Gastrocnemius medialis (tissue), 4 donors: Measurements from ENCODE around the gene GRID1. TPM values are rescaled to one million over a fixed set of nuclear protein-coding genes. Genes with fewer than 3 reads are reported as not detected.
"Not testable (repeated sequence)": the region's sequence is repeated elsewhere in the genome, so short reads cannot be mapped to it uniquely, and the experiment has no call there.

Experiments used
- ATAC-seq, 2 donors: fragments of 150-250 bp; one replicate each; pipeline ENCODE4 v1.9.1; 2016
- DNase-seq, 2 donors: peaks; one replicate each; pipeline ENCODE4 v3.0.0-alpha.2; 2019
- H3K27ac ChIP-seq, 4 donors: fragments of 200-600 bp; sonication (generic); 1 replicate in 1 of 4; 2 replicates in 3 of 4; pipeline ENCODE4 v1.5.1; 2016 to 2018; ENCODE audit warnings: mild to moderate bottlenecking in 2 of 4, moderate library complexity in 1 of 4
- H3K27me3 ChIP-seq, 3 donors: fragments of 200-600 bp; sonication (generic) in 2 of 3; 1 replicate in 1 of 3; 2 replicates in 2 of 3; pipeline versions ENCODE4 v1.5.1 to v1.6.0; 2016 to 2019; ENCODE audit warnings: mild to moderate bottlenecking in 1 of 3, moderate library complexity in 1 of 3
- H3K36me3 ChIP-seq, 2 donors: fragments of 200-600 bp; sonication (generic) in 1 of 2; one replicate each; pipeline ENCODE4 v1.5.1; 2017 to 2018
- H3K4me1 ChIP-seq, 2 donors: fragments of 200-600 bp; sonication (generic) in 1 of 2; one replicate each; pipeline ENCODE4 v1.5.1; 2016 to 2017; ENCODE audit warnings: mild to moderate bottlenecking in 2 of 2
- H3K4me3 ChIP-seq, 4 donors: fragments of 200-600 bp; sonication (generic) in 3 of 4; 1 replicate in 1 of 4; 2 replicates in 3 of 4; pipeline ENCODE4 v1.5.1; 2016 to 2019; ENCODE audit warnings: mild to moderate bottlenecking in 2 of 4
- H3K9me3 ChIP-seq, 3 donors: fragments of 200-600 bp; sonication (generic) in 2 of 3; 1 replicate in 1 of 3; 2 replicates in 2 of 3; pipeline ENCODE4 v1.5.1; 2016 to 2019
- CTCF ChIP-seq, 5 experiments: fragments of 450-650 bp in 3 of 5; fragments of 200-600 bp in 2 of 5; sonication (generic) in 2 of 5; IDR thresholded peaks in 4 of 5; conservative IDR thresholded peaks in 1 of 5; 1 replicate in 4 of 5; 2 replicates in 1 of 5; pipeline ENCODE4 v1.5.1; 2016 to 2019; ENCODE audit warnings: antibody characterized with exemption in 5 of 5, mild to moderate bottlenecking in 3 of 5, moderate library complexity in 3 of 5
- POLR2A ChIP-seq, 2 donors: fragments of 450-650 bp; IDR thresholded peaks; one replicate each; pipeline ENCODE4 v1.6.1; 2017; ENCODE audit warnings: antibody characterized with exemption in 2 of 2, mild to moderate bottlenecking in 2 of 2, moderate library complexity in 2 of 2
- in situ Hi-C, 4 donors: fragments of 200-750 bp; cut with MboI; loops; one replicate each; pipeline versions ENCODE4 v1.15.0 to v1.8.0; 2017; ENCODE audit warnings: low sequenced_read_pairs in 4 of 4
- intact Hi-C: fragments of 100-400 bp; cut with DNase I; formaldehyde crosslinking; loops from one replicate; pipeline ENCODE4 v1.15.1; 2023; ENCODE audit warnings: low total_unique reads
- total RNA-seq, 4 donors: library from RNA; depleted of rRNA; stranded (reverse); fragments of >200 nt; gene quantifications; one replicate each; pipeline versions ENCODE4 v1.1.0 to v1.2.3, GENCODE V29; 2016

The GRID1 gene
- total RNA-seq, 4 donors from 2014 or later, result 0.17 to 1.4 (median 0.79) TPM

- in situ Hi-C loops (no loop called here), intact Hi-C loops (no loop called here)
- TF ChIP-seq POLR2A (IDR thresholded peaks at IDR 0.05) (no peak), CTCF (IDR thresholded peaks at IDR 0.05 in 4 of 5, conservative IDR thresholded peaks at IDR 0.05 in 1 of 5) (no peak)
- H3K36me3 ChIP-seq, result no peaks in the 10 kb centered on the region
- no peak for DNase-seq
- H3K27me3 ChIP-seq, result no peaks in the 10 kb centered on the region
- no peak for ATAC-seq
- H3K4me1 ChIP-seq, result no peaks in the 10 kb centered on the region
- no peak overlapping the region for H3K27ac ChIP-seq
- no peak overlapping the region for H3K4me3 ChIP-seq
- H3K9me3 ChIP-seq, result no peaks in the 10 kb centered on the region
These were observed 268.3 kb downstream of the GRID1 start for GRCh38 chr10:86098187-86098881.

- DNase-seq, in situ Hi-C loops, H3K27ac ChIP-seq, ATAC-seq, H3K36me3 ChIP-seq, H3K4me3 ChIP-seq, H3K9me3 ChIP-seq, H3K4me1 ChIP-seq, H3K27me3 ChIP-seq, intact Hi-C loops: not testable (repeated sequence)
These were observed 271.5 kb downstream of the GRID1 start for GRCh38 chr10:86095061-86095460.

GRCh38 chr10:86092311-86092710, 274.3 kb downstream of the GRID1 start:
- H3K4me3 ChIP-seq, H3K27me3 ChIP-seq, ATAC-seq, intact Hi-C loops, in situ Hi-C loops, H3K4me1 ChIP-seq, DNase-seq, H3K9me3 ChIP-seq, H3K36me3 ChIP-seq, H3K27ac ChIP-seq: not testable (repeated sequence)

- H3K4me3 ChIP-seq, result no peak overlapping the region
These were observed 275.4 kb downstream of the GRID1 start for GRCh38 chr10:86091216-86091615.

GRCh38 chr10:86090807-86091206, 275.8 kb downstream of the GRID1 start:
- in situ Hi-C loops (no loop called here), intact Hi-C loops (no loop called here)
- ATAC-seq (no peak), DNase-seq (no peak)
- H3K27ac ChIP-seq, result no peak overlapping the region
- H3K4me1 ChIP-seq, result no peaks in the 10 kb centered on the region
- TF ChIP-seq POLR2A (IDR thresholded peaks at IDR 0.05) (no peak), CTCF (IDR thresholded peaks at IDR 0.05 in 4 of 5, conservative IDR thresholded peaks at IDR 0.05 in 1 of 5) (no peak)
- H3K36me3 ChIP-seq, result no peaks in the 10 kb centered on the region
- H3K27me3 ChIP-seq, result no peaks in the 10 kb centered on the region
- H3K9me3 ChIP-seq, result no peaks in the 10 kb centered on the region
- no peak overlapping the region for H3K4me3 ChIP-seq

More at GRCh38 chr10:86091216-86091615, 275.4 kb downstream of the GRID1 start:
- intact Hi-C loops (no loop called here), in situ Hi-C loops (no loop called here)
- no peak for DNase-seq
- Histone ChIP-seq H3K9me3 (no peaks in the 10 kb centered on the region), H3K36me3 (no peaks in the 10 kb centered on the region), H3K27me3 (no peaks in the 10 kb centered on the region), H3K27ac (no peak overlapping the region), H3K4me1 (no peaks in the 10 kb centered on the region)
- ATAC-seq, result no peak
- TF ChIP-seq POLR2A (IDR thresholded peaks at IDR 0.05), result no peak
- TF ChIP-seq CTCF (IDR thresholded peaks at IDR 0.05 in 4 of 5, conservative IDR thresholded peaks at IDR 0.05 in 1 of 5), result no peak

GRCh38 chr10:86087716-86088115, 278.9 kb downstream of the GRID1 start:
- in situ Hi-C loops (no loop called here), intact Hi-C loops (no loop called here)
- no peaks in the 10 kb centered on the region for H3K4me1 ChIP-seq
- no peaks in the 10 kb centered on the region for H3K9me3 ChIP-seq
- no peaks in the 10 kb centered on the region for H3K36me3 ChIP-seq
- H3K27me3 ChIP-seq, result peaks cover 0 to 2% (median 0%) of the 10 kb centered on the region in 3 donors
- TF ChIP-seq POLR2A (IDR thresholded peaks at IDR 0.05) (no peak), CTCF (IDR thresholded peaks at IDR 0.05 in 4 of 5, conservative IDR thresholded peaks at IDR 0.05 in 1 of 5) (no peak)
- no peak overlapping the region for H3K4me3 ChIP-seq
- H3K27ac ChIP-seq, result no peak overlapping the region
- no peak for DNase-seq
- ATAC-seq, result no peak
